GM19468 (cell line): ENCODE results near the gene NIPSNAP3A.

Experiments
- ATAC-seq: cut with Tn5 transposase; IDR thresholded peaks from one replicate; pipeline ENCODE4 v1.9.1; 2021; ENCODE audit warnings: mild to moderate bottlenecking, moderate library complexity, moderate number of reproducible peaks; ENCODE audit not compliant: unreplicated experiment; ENCODE audit errors: extremely low read depth

The NIPSNAP3A gene

GRCh38 chr9:104800068-104800785, 52.7 kb downstream of the NIPSNAP3A start:
- ATAC-seq = no peak

GRCh38 chr9:104802110-104802509, 54.6 kb downstream of the NIPSNAP3A start:
- ATAC-seq = no peak

GRCh38 chr9:104802906-104803305, 55.4 kb downstream of the NIPSNAP3A start:
- ATAC-seq = no peak

DNA sequence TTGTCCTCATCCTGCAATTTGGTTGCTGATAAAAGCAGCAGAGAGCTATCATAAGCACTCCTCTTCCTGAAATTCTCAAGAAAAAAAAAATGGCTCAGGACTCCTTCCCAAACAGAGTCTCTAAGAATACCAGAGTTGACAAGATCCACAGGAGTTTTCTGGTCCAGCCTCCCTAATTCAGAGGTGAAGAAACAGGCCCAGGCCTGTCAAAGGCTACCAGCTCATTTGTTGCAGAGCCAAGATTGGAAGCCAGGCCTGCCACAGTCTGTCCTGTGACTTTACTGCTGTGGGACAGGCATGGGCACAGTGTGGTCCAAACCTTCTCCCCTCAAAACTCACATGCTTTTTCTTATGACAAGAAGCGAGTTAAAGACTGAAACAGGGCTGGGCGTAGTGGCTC, 58.0 kb downstream of the NIPSNAP3A start:
- no peak for ATAC-seq

- no peak for ATAC-seq
Observed at GRCh38 chr9:104808035-104808614, 60.6 kb downstream of the NIPSNAP3A start.
